Brain pericyte (primary cell): Measurements from ENCODE around the gene ADGRG2.
"Not testable (repeated sequence)": the region's sequence is repeated elsewhere in the genome, so short reads cannot be mapped to it uniquely, and the experiment has no call there.

Source experiments
- DNase-seq: peaks from one replicate; pipeline ENCODE4 v3.0.0-alpha.2; 2012; ENCODE audit warnings: low read depth, low spot score

Gene ADGRG2

DNA sequence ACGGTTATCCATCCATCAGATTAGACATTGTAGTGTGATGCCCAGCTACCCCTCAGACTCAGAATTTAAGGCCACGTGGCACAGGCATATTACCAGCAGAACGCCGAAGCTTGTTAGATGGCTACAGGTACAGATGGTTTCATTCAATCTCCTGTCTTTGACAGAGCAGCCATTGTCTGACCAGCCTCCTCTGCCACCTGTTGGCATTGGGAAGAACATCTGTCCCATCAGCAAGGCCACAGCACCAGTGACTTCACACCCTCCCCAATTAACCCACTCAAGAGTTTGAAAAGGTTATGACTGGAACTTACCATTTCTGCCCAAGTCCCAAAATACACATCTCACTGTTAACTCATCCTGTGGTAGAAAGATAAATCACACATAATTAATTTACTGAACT, 116.4 kb downstream of the ADGRG2 start:
- DNase-seq = no peak

DNA sequence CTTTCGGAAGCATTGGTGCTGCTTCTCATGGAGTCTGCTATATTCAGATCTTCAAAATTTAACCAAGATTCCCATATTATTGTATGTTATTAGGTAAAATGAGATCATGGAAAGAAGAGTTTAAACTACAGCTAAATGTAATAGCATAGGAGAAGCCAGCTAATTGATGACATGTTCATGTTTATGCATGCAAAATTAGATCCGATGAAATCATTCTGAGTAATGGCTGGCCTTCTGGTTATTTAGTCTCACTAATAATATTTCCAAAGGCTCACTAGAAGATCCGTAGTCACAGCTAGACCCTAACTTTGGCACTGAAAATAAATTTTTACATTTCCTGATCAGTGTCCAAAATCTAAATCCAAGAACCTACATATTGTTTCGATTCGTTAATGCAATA, 118.5 kb downstream of the ADGRG2 start:
- no peak for DNase-seq

GRCh38 chrX:18998653-18999052, 123.6 kb downstream of the ADGRG2 start:
- no peak for DNase-seq

DNA sequence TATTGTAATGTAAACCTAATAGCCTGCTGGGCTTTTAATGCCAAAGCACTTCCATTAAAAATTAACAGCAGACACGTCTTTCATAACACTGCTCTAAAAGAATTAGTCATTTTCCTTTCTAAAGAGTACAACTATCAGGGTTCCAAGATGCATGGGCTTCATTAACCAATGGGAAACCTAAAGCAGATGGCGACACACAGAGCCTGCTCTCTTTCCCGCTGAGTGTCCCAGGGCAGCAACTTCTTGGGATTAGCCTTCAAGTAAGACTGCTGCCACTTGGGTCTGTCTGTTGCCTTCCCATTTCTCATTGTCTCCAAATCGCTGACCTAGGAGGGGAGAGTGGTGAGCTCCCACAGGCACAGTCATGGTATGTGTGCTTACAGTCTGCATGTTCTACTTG, 124.4 kb downstream of the ADGRG2 start:
- no peak for DNase-seq

- DNase-seq = no peak
Measured at GRCh38 chrX:18996536-18996935, 125.7 kb downstream of the ADGRG2 start.

GRCh38 chrX:18995221-18995620, 127.0 kb downstream of the ADGRG2 start:
- DNase-seq = no peak

DNA sequence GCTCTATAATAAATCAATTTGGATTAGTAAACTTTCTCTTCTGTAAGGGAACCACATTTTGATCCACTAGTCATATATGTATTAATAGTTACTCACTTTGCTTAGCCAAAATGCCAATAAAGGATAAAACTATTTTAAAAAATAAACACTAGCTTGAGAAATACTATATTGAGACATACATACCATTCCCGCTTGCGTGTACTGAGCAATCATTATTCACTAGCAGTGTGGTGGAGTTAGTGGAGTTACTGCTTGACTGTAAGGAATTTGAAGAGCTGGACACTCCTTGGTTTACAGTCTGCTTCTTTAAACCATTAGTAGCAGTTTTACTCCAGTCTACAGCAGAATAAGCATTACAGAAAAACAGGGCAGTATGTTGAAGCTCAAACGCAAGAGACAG, 127.6 kb downstream of the ADGRG2 start:
- no peak for DNase-seq

DNA sequence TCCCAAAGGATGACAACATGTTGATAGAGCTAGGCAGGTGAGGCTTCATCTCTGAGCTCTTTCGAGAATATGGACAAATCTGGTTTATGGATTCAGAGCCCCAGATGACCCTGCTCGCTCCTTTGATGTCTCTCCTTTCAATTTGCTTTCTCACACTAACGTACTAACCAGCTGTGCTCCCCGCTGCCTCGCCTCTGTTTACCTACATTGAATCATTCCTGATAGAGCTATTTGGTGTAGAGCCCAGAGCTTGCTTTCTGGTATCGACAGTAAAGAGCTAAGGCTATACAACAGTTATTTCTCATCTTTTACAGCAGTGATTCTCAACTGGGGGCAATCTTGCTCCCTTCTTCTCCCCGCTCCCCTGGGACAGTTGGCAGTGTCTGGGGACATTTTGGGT, 129.4 kb downstream of the ADGRG2 start:
- DNase-seq = no peak

- DNase-seq = no peak
Measured at GRCh38 chrX:18985186-18985435, 137.2 kb downstream of the ADGRG2 start.

- DNase-seq = peak; percentile 13
Measured at GRCh38 chrX:18984381-18985185, 137.7 kb downstream of the ADGRG2 start.

GRCh38 chrX:18983666-18984380, 138.4 kb downstream of the ADGRG2 start, which contains the start of gene PHKA2:
PHKA2 (minus strand) TSS chrX:18984114; CDS start chrX:18983932, 182 bp downstream.
- DNase-seq = no peak

- DNase-seq = no peak
Measured at GRCh38 chrX:18981124-18981807, 141.0 kb downstream of the ADGRG2 start.

DNA sequence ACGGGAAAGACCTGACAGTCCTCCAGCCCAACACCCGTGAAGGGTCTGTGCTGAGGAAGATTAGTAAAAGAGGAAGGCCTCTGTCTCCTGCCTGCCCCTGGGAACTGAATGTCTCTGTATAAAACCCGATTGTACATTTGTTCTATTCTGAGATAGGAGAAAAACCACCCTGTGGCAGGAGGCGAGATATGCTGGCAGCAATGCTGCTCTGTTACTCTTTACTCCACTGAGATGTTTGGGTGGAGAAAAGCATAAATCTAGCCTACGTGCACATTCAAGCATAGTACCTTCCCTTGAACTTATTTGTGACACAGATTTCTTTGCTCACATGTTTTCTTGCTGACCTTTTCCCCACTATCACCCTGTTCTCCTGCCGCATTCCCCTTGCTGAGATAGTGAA, 142.0 kb downstream of the ADGRG2 start:
- DNase-seq = not testable (repeated sequence)

GRCh38 chrX:18974993-18975392, 147.3 kb downstream of the ADGRG2 start:
- no peak for DNase-seq

DNA sequence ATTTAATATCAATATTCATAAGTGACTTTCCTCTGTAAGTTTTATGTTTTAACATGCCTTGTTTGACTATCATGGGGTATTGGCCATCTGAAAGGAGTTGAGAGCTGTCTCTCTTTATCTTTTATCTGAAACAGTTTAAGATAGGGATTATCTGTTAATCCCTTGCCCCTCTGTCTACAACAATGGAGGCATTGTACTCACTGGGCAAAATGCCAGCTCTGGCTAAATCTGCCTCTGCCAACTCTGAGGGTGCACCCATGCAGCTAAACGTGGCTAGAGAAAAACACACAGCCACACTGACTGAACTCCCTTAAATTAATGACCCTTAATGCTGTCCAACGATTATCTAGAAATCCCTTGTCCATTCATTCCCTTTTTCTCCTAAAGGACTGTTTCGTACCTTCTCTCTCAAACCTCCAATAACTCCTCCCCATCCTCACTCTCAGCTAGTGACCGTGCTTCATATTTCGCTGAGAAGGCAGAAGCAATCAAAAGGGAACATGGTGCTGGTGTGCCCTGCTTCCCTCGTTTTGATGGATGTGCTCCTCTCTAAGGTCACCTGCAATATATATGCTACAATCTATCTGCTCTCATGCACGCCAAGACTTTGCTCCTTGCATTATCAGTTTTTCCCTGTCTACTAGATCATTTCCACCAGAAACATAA, 148.6 kb downstream of the ADGRG2 start:
- DNase-seq = no peak

- no peak for DNase-seq
Measured at GRCh38 chrX:18971506-18971905, 150.8 kb downstream of the ADGRG2 start.

GRCh38 chrX:18970465-18970864, 151.8 kb downstream of the ADGRG2 start:
- DNase-seq = no peak

GRCh38 chrX:18966624-18967023, 155.6 kb downstream of the ADGRG2 start:
- DNase-seq = no peak

DNA sequence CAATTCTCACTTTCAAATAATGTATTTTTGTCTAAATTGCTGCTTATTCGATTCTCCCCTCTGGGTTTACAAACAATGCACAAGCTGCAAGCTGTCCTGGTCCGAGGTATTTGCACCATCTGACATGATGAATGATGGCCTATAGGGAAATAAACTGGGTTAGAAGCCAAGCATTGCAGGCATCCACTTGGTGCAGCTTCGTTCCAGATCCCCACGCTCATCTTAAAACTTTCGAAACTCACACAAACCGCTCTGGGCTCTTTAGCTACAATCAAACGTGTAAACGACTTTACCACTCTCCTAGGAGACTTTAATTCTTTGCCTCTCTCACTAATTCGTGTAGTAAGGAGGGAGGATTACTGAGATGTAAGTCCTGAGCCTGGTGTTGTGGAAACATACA, 157.4 kb downstream of the ADGRG2 start:
- DNase-seq = no peak

GRCh38 chrX:18964026-18964425, 158.2 kb downstream of the ADGRG2 start:
- no peak for DNase-seq

GRCh38 chrX:18962329-18962728, 159.9 kb downstream of the ADGRG2 start:
- no peak for DNase-seq

DNA sequence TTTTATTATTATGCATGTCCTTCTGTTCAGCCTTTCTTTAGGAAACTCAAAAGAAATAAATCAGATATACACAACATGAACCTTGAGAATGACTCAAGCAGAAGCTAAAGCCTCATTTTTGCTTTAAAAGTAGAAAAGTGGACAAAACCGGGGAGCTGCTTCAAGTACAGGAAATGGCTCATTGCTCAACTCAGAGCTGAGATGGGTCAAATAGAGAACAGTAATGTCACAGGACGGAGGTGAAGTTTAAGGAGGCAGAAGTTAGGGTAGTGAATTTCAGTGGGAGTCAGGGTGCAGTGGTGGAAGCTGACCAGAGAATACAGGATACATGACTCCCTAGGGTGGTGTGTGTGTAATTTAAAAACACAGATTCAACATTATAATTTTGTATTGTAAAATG, 160.6 kb downstream of the ADGRG2 start:
- DNase-seq = no peak
